SK-N-SH (cell line): ENCODE measurements around the gene GDI2. TPM values are rescaled to one million over a fixed set of nuclear protein-coding genes. Genes with fewer than 3 reads are reported as not detected.

ENCODE experiments used
- CTCF ChIA-PET: fragments of 300-600, 350-600 bp; formaldehyde crosslinking; extraction: SDS; loops from one replicate; lab custom pipeline; 2021; lab: Yijun Ruan, JAX
- POLR2A ChIA-PET: fragments of 350-600 bp; sonication (Branson Sonifier 250); formaldehyde crosslinking; extraction: SDS; loops from one replicate; lab custom pipeline; 2020; ENCODE audit warnings: antibody characterized with exemption, inconsistent platforms; lab: Yijun Ruan, JAX
- DNase-seq: peaks from one replicate; pipeline ENCODE4 v3.0.0; 2012
- H2AFZ ChIP-seq: fragments of 200-600 bp; sonication (generic); 2 replicates; pipeline ENCODE4 v1.8.1; 2016; ENCODE audit warnings: antibody characterized with exemption, mild to moderate bottlenecking, low read depth
- H3F3A ChIP-seq: fragments of 200-600 bp; sonication (generic); replicated peaks from 2 replicates; pipeline ENCODE3; 2016; ENCODE audit warnings: antibody characterized with exemption, mild to moderate bottlenecking; ENCODE audit not compliant: insufficient read depth
- H3K27ac ChIP-seq, 2 experiments: fragments of 200-500 bp in 1 of 2; fragments of 200-600 bp in 1 of 2; sonication (Bioruptor generic) in 1 of 2; sonication (generic), shearing (Covaris generic) in 1 of 2; 2 replicates each; pipeline versions ENCODE4 v1.5.1 to v1.6.1; 2014 to 2016; ENCODE audit warnings: low read depth in 2 of 2, inconsistent platforms in 1 of 2, low read length in 1 of 2, mild to moderate bottlenecking in 1 of 2, mixed read lengths in 1 of 2
- H3K27me3 ChIP-seq: fragments of 200-600 bp; sonication (generic), shearing (Covaris generic); 2 replicates; pipeline ENCODE4 v1.6.1; 2016; ENCODE audit warnings: mixed run types; ENCODE audit not compliant: insufficient read depth
- H3K36me3 ChIP-seq, 2 experiments: fragments of 200-500 bp in 1 of 2; fragments of 200-600 bp in 1 of 2; sonication (Bioruptor generic) in 1 of 2; sonication (generic) in 1 of 2; replicated peaks in 1 of 2; 2 replicates each; pipeline versions ENCODE3 to v1.5.1; 2014 to 2016; ENCODE audit warnings: low read length in 1 of 2, mild to moderate bottlenecking in 1 of 2; ENCODE audit not compliant: insufficient read depth in 2 of 2, control insufficient read depth in 1 of 2
- H3K4me1 ChIP-seq, 2 experiments: fragments of 200-500 bp in 1 of 2; fragments of 200-600 bp in 1 of 2; sonication (Bioruptor generic) in 1 of 2; sonication (generic), shearing (Covaris generic) in 1 of 2; 2 replicates each; pipeline versions ENCODE4 v1.5.1 to v1.6.1; 2014 to 2016; ENCODE audit warnings: low read depth in 1 of 2, low read length in 1 of 2, mixed run types in 1 of 2; ENCODE audit not compliant: insufficient read depth in 2 of 2, control insufficient read depth in 1 of 2
- H3K4me2 ChIP-seq: fragments of 200-600 bp; sonication (generic), shearing (Covaris generic); 2 replicates; pipeline ENCODE4 v1.6.1; 2017; ENCODE audit warnings: mixed run types
- H3K4me3 ChIP-seq, 2 experiments: fragments of 200-500 bp in 1 of 2; fragments of 200-600 bp in 1 of 2; sonication (Bioruptor generic) in 1 of 2; sonication (generic), shearing (Covaris generic) in 1 of 2; 2 replicates each; pipeline versions ENCODE4 v1.5.1 to v1.8.1; 2014 to 2016; ENCODE audit warnings: low read depth in 2 of 2, inconsistent platforms in 1 of 2, low read length in 1 of 2, mild to moderate bottlenecking in 1 of 2, mixed read lengths in 1 of 2, moderate library complexity in 1 of 2
- H3K79me2 ChIP-seq: fragments of 200-600 bp; sonication (generic); 2 replicates; pipeline ENCODE4 v1.8.1; 2017; ENCODE audit warnings: mild to moderate bottlenecking; ENCODE audit not compliant: insufficient read depth
- H3K9ac ChIP-seq: fragments of 200-600 bp; sonication (generic); 2 replicates; pipeline ENCODE4 v1.6.1; 2017; ENCODE audit warnings: mixed run types
- H3K9me2 ChIP-seq: fragments of 200-600 bp; sonication (generic); 2 replicates; pipeline ENCODE4 v1.6.1; 2017; ENCODE audit warnings: mixed run types
- H3K9me3 ChIP-seq: fragments of 200-600 bp; sonication (generic); 2 replicates; pipeline ENCODE4 v1.6.1; 2017; ENCODE audit warnings: mixed run types, mild to moderate bottlenecking, moderate library complexity
- H4K20me1 ChIP-seq: fragments of 200-600 bp; sonication (generic); 2 replicates; pipeline ENCODE4 v1.6.1; 2017; ENCODE audit warnings: mild to moderate bottlenecking, mixed run types; ENCODE audit not compliant: insufficient read depth
- CHD2 ChIP-seq: fragments of 150-350 bp; IDR thresholded peaks from 2 replicates; pipeline ENCODE4 v1.6.1; 2018; ENCODE audit warnings: low read length; ENCODE audit not compliant: partially characterized antibody
- EP300 ChIP-seq, 2 experiments: IDR thresholded peaks; 2 replicates each; pipeline versions ENCODE4 v1.4.0 to v1.6.1; 2012; ENCODE audit warnings: borderline replicate concordance in 1 of 2, low read depth in 1 of 2, low read length in 1 of 2
- FOXJ3 ChIP-seq: sonication (generic); formaldehyde crosslinking; IDR thresholded peaks from 2 replicates; pipeline ENCODE4 v1.5.1; 2020; ENCODE audit warnings: mild to moderate bottlenecking, missing genetic modification reagents
- GATA2 ChIP-seq: sonication (generic); formaldehyde crosslinking; IDR thresholded peaks from 2 replicates; pipeline ENCODE4 v1.5.0; 2020; ENCODE audit warnings: mild to moderate bottlenecking, missing genetic modification reagents
- MXI1 ChIP-seq: IDR thresholded peaks from 2 replicates; pipeline ENCODE4 v1.6.1; 2012; ENCODE audit warnings: mild to moderate bottlenecking, low read depth, low read length, improper control_type of control experiment
- NFIC ChIP-seq: IDR thresholded peaks from 2 replicates; pipeline ENCODE4 v1.4.0; 2012; ENCODE audit warnings: borderline replicate concordance
- PBX3 ChIP-seq: IDR thresholded peaks from 2 replicates; pipeline ENCODE4; 2012
- RCOR1 ChIP-seq: fragments of 150-350 bp; IDR thresholded peaks from 2 replicates; pipeline ENCODE4 v1.6.1; 2017; ENCODE audit warnings: antibody characterized with exemption, low read length
- REST ChIP-seq: IDR thresholded peaks from 2 replicates; pipeline ENCODE4 v1.6.1; 2012; ENCODE audit warnings: mild to moderate bottlenecking, low read depth, low read length, moderate library complexity
- RFX5 ChIP-seq: IDR thresholded peaks from 2 replicates; pipeline ENCODE4 v1.6.1; 2012; ENCODE audit warnings: mild to moderate bottlenecking, improper control_type of control experiment, low read length
- RXRA ChIP-seq: IDR thresholded peaks from 2 replicates; pipeline ENCODE4 v1.4.0; 2012; ENCODE audit warnings: low read depth, mild to moderate bottlenecking, borderline replicate concordance
- TAF1 ChIP-seq: IDR thresholded peaks from 2 replicates; pipeline ENCODE4 v1.6.1; 2012; ENCODE audit warnings: low read depth, mild to moderate bottlenecking, low read length, moderate library complexity, borderline replicate concordance
- TCF12 ChIP-seq: IDR thresholded peaks from 2 replicates; pipeline ENCODE4 v1.4.0; 2012
- USF2 ChIP-seq: fragments of 150-350 bp; IDR thresholded peaks from 2 replicates; pipeline ENCODE4 v1.6.1; 2017; ENCODE audit warnings: antibody characterized with exemption, low read length, low read depth, borderline replicate concordance
- YY1 ChIP-seq: IDR thresholded peaks from 2 replicates; pipeline ENCODE4 v1.4.0; 2012; ENCODE audit warnings: low read depth, mild to moderate bottlenecking
- WGBS: methylation state at CpG from one replicate; pipeline ENCODE4 v1.1.6; 2017; ENCODE audit warnings: low lambda C conversion rate; 5-methylcytosine and 5-hydroxymethylcytosine counted together
- polyA plus RNA-seq, 3 experiments: library from polyadenylated mRNA; depleted of rRNA; stranded (reverse); fragments of >200 nt; gene quantifications; 2 replicates each; pipeline ENCODE4 v1.2.3, GENCODE V29; 2012

GDI2 gene
- polyA plus RNA-seq, 1 of the 3 experiments (the other 2 are of a cell fraction): 94.3 TPM

- no peak overlapping the region for H3K27ac ChIP-seq
- 95% methylated on average over 1 of the region's 1 CpG for WGBS
- CTCF ChIA-PET: no interaction called here
- no peaks in the 10 kb centered on the region for H3K4me1 ChIP-seq
- POLR2A ChIA-PET: no interaction called here
- no peak overlapping the region for H3K4me2 ChIP-seq
- no peaks in the 10 kb centered on the region for H4K20me1 ChIP-seq
- peaks cover 19% of the 10 kb centered on the region; the same call in 1 of the 2 replicates for H3K79me2 ChIP-seq
- DNase-seq: no peak
- H3F3A ChIP-seq: peaks cover 53% of the 10 kb centered on the region
- peaks cover 96 to 97% of the 10 kb centered on the region in 2 experiments for H3K36me3 ChIP-seq
- H3K27me3 ChIP-seq: no peaks in the 10 kb centered on the region
- H3K9me3 ChIP-seq: no peaks in the 10 kb centered on the region
- H2AFZ ChIP-seq: no peak overlapping the region
- H3K4me3 ChIP-seq: no peak overlapping the region
- H3K9ac ChIP-seq: no peak overlapping the region
- H3K9me2 ChIP-seq: no peaks in the 10 kb centered on the region
- TF ChIP-seq RXRA: no peak
- no peak for TF ChIP-seq RFX5
- TF ChIP-seq TAF1: no peak
- TF ChIP-seq FOXJ3 (CRISPR knock-in tag): no peak
- TF ChIP-seq NFIC: no peak
- no peak for TF ChIP-seq GATA2
- no peak for TF ChIP-seq EP300 (IDR thresholded peaks at IDR 0.05; ENCODE audit: borderline replicate concordance in 1 of 2, low read depth in 1 of 2, low read length in 1 of 2)
- no peak for TF ChIP-seq REST
- no peak for TF ChIP-seq CHD2
- no peak for TF ChIP-seq YY1
- TF ChIP-seq, all 33 proteins: peak for 0
Measured at GRCh38 chr10:5762531-5762930, 50.7 kb downstream of the GDI2 start.

- H3K36me3 ChIP-seq: peaks cover 95 to 96% of the 10 kb centered on the region in 2 experiments
- no peak overlapping the region for H3K4me2 ChIP-seq
- H3K27me3 ChIP-seq: no peaks in the 10 kb centered on the region
- DNase-seq: no peak
- H3K4me1 ChIP-seq: no peaks in the 10 kb centered on the region
- no peak overlapping the region for H2AFZ ChIP-seq
- ChIA-PET CTCF (no interaction called here), POLR2A (interaction anchor here (1.0 kb wide), 1 partner anchor 49 kb away, joined by 3 read pairs; no protein-coding TSS in a partner anchor)
- peaks cover 55% of the 10 kb centered on the region for H3F3A ChIP-seq
- WGBS: 93% methylated on average over 2 of the region's 2 CpGs
- no peaks in the 10 kb centered on the region for H3K9me2 ChIP-seq
- H3K27ac ChIP-seq: no peak overlapping the region
- H3K79me2 ChIP-seq: peaks cover 9% of the 10 kb centered on the region; the same call in 1 of the 2 replicates
- no peaks in the 10 kb centered on the region for H3K9me3 ChIP-seq
- no peak overlapping the region for H3K9ac ChIP-seq
- no peaks in the 10 kb centered on the region for H4K20me1 ChIP-seq
- H3K4me3 ChIP-seq: no peak overlapping the region
- TF ChIP-seq TCF12 (no peak), MXI1 (no peak), GATA2 (no peak), USF2 (no peak), RFX5 (no peak), RCOR1 (no peak), PBX3 (no peak)
Measured at GRCh38 chr10:5761220-5761619, 52.0 kb downstream of the GDI2 start.
